Inflammatory macrophage treated with lipopolysaccharide for 4 hours (primary cell): Measurements from ENCODE around the gene CCL22.
A peak's percentile ranks its signal among the peaks of the same experiment; 100 is the strongest.

Source experiments
- DNase-seq: peaks from one replicate; pipeline ENCODE4 v3.0.0-alpha.2; 2020

CCL22 gene

GRCh38 chr16:57377080-57377841 is 18.7 kb downstream of the CCL22 start:
- DNase-seq, result peak; percentile 65

- DNase-seq, result no peak
Observed at GRCh38 chr16:57379579-57379978, 21.0 kb downstream of the CCL22 start.

- no peak for DNase-seq
Observed at GRCh38 chr16:57380671-57381462, 22.3 kb downstream of the CCL22 start.

- DNase-seq, result no peak
Observed at GRCh38 chr16:57381791-57382534, 23.4 kb downstream of the CCL22 start.

- DNase-seq, result no peak
Observed at GRCh38 chr16:57382535-57383275, 24.1 kb downstream of the CCL22 start.

GRCh38 chr16:57383276-57384247 is 25.0 kb downstream of the CCL22 start:
- peak; percentile 24 for DNase-seq

- peak; percentile 58 for DNase-seq
Observed at GRCh38 chr16:57384248-57385070, 25.9 kb downstream of the CCL22 start.

- no peak for DNase-seq
Observed at GRCh38 chr16:57385083-57385482, 26.5 kb downstream of the CCL22 start.

GRCh38 chr16:57386381-57386951 is 27.9 kb downstream of the CCL22 start:
- no peak for DNase-seq

GRCh38 chr16:57387598-57388354 is 29.2 kb downstream of the CCL22 start:
- DNase-seq, result no peak

- no peak for DNase-seq
Observed at GRCh38 chr16:57388359-57389086, 29.9 kb downstream of the CCL22 start.

GRCh38 chr16:57389087-57389468 is 30.5 kb downstream of the CCL22 start:
- no peak for DNase-seq

- no peak for DNase-seq
Observed at GRCh38 chr16:57390636-57391295, 32.2 kb downstream of the CCL22 start.

- DNase-seq, result no peak
Observed at GRCh38 chr16:57391300-57391699, 32.7 kb downstream of the CCL22 start.

- no peak for DNase-seq
Observed at GRCh38 chr16:57391708-57392107, 33.1 kb downstream of the CCL22 start.

- DNase-seq, result no peak
Observed at GRCh38 chr16:57392694-57393093, 34.1 kb downstream of the CCL22 start.

- no peak for DNase-seq
Observed at GRCh38 chr16:57394444-57394843, 35.9 kb downstream of the CCL22 start.

GRCh38 chr16:57395026-57395425 is 36.4 kb downstream of the CCL22 start:
- no peak for DNase-seq
